ENCODE results near the gene TBC1D5.

DNA sequence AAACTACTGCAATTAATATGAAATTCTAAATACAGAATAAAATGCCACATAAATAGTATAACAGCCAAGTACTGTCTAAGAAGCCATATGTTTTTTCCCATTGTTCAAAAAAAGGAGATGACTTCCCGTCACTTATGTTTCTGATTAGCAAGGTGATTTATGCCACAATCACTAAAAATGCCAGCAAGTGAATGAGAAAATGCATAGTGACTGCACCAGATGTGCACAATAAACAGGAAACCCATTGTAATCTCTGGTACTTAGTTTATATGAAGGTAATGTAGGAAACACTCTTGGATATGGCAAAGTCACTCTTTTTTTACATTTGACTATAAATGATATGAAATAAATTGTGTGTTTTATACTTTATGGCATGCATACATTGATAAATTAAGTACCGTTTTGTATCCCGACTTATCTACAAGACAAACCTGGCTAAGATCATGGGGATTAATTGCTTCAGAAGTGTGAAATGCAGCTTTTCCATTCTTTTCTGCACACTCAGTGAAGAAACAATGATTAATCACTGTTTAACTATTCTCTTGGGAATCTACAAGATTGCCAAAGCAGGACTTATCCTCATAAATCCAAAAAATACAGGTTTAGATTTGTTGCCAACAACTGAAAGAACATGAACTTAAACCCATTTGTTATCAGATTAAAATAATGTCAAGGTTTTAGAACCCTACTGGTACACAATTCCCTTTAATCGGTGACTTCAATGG is 164.5 kb downstream of the TBC1D5 start:
- TF ChIP-seq, protein P1, sequence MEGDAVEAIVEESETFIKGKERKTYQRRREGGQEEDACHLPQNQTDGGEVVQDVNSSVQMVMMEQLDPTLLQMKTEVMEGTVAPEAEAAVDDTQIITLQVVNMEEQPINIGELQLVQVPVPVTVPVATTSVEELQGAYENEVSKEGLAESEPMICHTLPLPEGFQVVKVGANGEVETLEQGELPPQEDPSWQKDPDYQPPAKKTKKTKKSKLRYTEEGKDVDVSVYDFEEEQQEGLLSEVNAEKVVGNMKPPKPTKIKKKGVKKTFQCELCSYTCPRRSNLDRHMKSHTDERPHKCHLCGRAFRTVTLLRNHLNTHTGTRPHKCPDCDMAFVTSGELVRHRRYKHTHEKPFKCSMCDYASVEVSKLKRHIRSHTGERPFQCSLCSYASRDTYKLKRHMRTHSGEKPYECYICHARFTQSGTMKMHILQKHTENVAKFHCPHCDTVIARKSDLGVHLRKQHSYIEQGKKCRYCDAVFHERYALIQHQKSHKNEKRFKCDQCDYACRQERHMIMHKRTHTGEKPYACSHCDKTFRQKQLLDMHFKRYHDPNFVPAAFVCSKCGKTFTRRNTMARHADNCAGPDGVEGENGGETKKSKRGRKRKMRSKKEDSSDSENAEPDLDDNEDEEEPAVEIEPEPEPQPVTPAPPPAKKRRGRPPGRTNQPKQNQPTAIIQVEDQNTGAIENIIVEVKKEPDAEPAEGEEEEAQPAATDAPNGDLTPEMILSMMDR (IDR thresholded peaks at IDR 0.05), result no peak
- no peak for TF ChIP-seq POLR2A (IDR thresholded peaks at IDR 0.05)
- TF ChIP-seq POLR2AphosphoS5 (IDR thresholded peaks at IDR 0.05), result no peak
- TF ChIP-seq EP300 (IDR thresholded peaks at IDR 0.05; ENCODE audit: low read depth), result no peak
